Measurements from ENCODE around the gene GOLGA8H. TPM values are rescaled to one million over a fixed set of nuclear protein-coding genes. Genes with fewer than 3 reads are reported as not detected.
"Not testable (repeated sequence)": the region's sequence is repeated elsewhere in the genome, so short reads cannot be mapped to it uniquely, and the experiment has no call there.

The GOLGA8H gene
- not detected for polyA plus RNA-seq (2012; ENCODE audit: insufficient read depth, insufficient read length, low read depth)

DNA sequence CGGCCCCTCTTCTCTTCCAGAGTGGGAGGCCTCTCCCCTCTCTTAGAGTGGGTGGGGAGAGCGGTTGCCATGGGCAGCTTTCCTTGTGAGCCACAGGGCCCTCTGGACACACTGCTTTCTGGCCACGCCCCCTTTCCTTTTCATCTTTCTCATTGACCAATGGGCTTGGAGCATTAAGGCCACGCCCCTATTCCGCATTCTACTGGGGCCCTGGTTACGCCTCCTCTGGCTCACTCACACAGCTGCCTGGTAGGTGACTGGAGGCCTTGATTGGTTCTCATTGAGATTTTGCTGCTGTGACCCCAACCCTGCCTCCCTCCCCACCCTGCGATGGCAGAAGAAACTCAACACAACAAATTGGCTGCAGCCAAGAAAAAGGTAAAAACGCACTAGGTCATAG, at the start of gene GOLGA8H:
Gene GOLGA8H, plus strand, starts transcription at position 233 of the 400 bp plus-strand sequence. Its CDS starts 98 bp downstream, at position 331.
- H3K27me3 ChIP-seq; H3K4me3 ChIP-seq (ENCODE audit: low read depth, low read length); H3K4me1 ChIP-seq; H3K36me3 ChIP-seq; H3K9me3 ChIP-seq: not testable (repeated sequence)
- DNase-seq = peak; percentile 76

GRCh38 chr15:30566949-30567348, 36.9 kb upstream of the GOLGA8H start:
- not testable (repeated sequence) for H3K27me3 ChIP-seq; H3K9me3 ChIP-seq; H3K4me1 ChIP-seq; H3K4me3 ChIP-seq (ENCODE audit: low read depth, low read length); H3K36me3 ChIP-seq; DNase-seq

DNA sequence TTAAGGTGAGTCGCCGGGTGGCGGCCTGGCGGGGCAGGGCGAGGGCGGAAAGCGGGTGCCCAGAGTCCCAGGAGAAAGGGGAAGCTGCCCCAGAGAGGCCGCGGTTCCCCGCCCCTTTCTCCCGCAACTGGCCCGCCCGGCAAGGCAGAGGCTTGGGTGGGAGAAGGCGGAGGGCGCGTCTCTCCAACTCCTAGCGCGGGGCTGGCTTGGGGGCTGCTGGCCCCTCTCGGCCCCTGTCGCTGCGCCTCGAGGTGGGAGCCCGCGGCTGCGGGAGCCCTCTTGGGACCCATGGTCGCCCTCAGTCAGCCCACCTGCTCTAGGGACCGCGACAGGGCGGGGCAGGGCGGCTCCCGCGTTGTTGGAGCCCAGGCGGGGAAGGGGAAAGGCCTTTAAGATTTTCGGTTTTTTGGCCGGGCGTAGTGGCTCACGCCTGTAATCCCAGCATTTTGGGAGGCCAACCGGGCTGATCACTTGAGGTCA, 30.8 kb upstream of the GOLGA8H start:
- not testable (repeated sequence) for H3K27me3 ChIP-seq; H3K4me3 ChIP-seq (ENCODE audit: low read depth, low read length); H3K9me3 ChIP-seq; H3K4me1 ChIP-seq; H3K36me3 ChIP-seq; DNase-seq

- DNase-seq; H3K36me3 ChIP-seq; H3K27me3 ChIP-seq; H3K4me3 ChIP-seq (ENCODE audit: low read depth, low read length); H3K9me3 ChIP-seq; H3K4me1 ChIP-seq: not testable (repeated sequence)
Measured at GRCh38 chr15:30579394-30579970, 24.3 kb upstream of the GOLGA8H start.

DNA sequence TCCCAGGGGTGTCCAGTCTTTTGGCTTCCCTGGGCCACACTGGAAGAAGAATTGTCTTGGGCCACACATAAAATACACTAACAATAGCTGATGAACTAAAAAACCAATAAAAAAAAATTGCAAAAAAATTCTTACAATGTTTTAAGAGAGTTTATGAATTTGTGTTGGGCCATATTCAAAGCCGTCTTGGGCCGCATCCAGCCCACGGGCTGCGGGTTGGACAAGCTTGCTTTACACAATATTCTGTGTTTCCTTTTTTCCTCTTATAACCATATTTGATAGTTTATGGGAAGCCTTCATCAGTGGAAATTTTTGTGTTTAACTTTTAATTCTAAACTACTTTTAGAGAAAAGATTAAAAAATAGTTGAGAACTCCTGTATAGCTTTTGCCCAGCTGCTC, 23.1 kb upstream of the GOLGA8H start:
- not testable (repeated sequence) for H3K4me1 ChIP-seq; H3K27me3 ChIP-seq; H3K9me3 ChIP-seq; H3K36me3 ChIP-seq; DNase-seq; H3K4me3 ChIP-seq (ENCODE audit: low read depth, low read length)

DNA sequence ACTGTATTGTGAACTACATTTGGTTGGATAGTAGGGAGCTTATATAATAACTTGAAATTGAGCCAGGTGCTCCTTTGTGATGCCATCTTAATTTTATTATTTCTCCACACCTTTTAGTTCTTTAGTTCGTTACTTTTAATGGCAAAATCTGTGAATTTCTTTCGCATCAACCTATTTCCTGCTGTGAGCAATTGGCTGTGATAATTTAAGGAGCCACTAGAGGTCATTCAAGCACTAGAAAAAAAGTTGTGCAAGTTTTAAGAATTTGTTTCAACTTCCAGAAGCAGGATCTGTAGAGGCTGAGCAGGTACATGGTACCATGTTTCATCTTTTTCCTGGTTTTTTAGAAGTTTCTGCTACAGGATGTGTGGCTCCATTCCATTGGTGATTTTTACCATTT, 4.9 kb upstream of the GOLGA8H start:
- not testable (repeated sequence) for H3K36me3 ChIP-seq; H3K4me1 ChIP-seq; DNase-seq; H3K27me3 ChIP-seq; H3K9me3 ChIP-seq; H3K4me3 ChIP-seq (ENCODE audit: low read depth, low read length)

GRCh38 chr15:30612271-30612670, 8.4 kb downstream of the GOLGA8H start:
- H3K9me3 ChIP-seq; H3K27me3 ChIP-seq; H3K4me1 ChIP-seq; H3K36me3 ChIP-seq; DNase-seq; H3K4me3 ChIP-seq (ENCODE audit: low read depth, low read length): not testable (repeated sequence)

DNA sequence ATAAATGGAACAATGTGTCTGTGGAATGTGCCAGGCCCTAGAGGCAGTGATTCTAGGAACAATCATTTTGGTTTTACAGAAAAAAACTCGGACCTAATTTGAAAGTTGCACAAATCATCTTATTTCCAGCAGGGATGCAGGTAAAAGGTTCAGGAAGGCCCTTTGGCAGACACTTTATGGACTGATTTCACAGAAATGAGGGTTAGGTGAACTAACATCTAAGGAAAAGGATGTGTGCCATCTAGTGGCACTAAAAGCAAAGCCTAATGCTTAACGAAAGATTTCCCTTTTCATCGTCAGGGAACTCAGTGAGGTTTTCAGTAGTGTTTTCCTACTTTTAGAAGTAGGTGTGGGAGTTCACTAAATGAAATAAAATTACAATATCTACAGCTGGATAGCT, 17.5 kb downstream of the GOLGA8H start:
- TF ChIP-seq, protein P1, sequence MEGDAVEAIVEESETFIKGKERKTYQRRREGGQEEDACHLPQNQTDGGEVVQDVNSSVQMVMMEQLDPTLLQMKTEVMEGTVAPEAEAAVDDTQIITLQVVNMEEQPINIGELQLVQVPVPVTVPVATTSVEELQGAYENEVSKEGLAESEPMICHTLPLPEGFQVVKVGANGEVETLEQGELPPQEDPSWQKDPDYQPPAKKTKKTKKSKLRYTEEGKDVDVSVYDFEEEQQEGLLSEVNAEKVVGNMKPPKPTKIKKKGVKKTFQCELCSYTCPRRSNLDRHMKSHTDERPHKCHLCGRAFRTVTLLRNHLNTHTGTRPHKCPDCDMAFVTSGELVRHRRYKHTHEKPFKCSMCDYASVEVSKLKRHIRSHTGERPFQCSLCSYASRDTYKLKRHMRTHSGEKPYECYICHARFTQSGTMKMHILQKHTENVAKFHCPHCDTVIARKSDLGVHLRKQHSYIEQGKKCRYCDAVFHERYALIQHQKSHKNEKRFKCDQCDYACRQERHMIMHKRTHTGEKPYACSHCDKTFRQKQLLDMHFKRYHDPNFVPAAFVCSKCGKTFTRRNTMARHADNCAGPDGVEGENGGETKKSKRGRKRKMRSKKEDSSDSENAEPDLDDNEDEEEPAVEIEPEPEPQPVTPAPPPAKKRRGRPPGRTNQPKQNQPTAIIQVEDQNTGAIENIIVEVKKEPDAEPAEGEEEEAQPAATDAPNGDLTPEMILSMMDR (IDR thresholded peaks at IDR 0.05; ENCODE audit: low read depth, low read length) = peak; percentile 15; the same call in 1 of the 2 replicates
- not testable (repeated sequence) for H3K27me3 ChIP-seq; H3K36me3 ChIP-seq; H3K4me3 ChIP-seq (ENCODE audit: low read depth, low read length); H3K4me1 ChIP-seq; H3K9me3 ChIP-seq; DNase-seq

DNA sequence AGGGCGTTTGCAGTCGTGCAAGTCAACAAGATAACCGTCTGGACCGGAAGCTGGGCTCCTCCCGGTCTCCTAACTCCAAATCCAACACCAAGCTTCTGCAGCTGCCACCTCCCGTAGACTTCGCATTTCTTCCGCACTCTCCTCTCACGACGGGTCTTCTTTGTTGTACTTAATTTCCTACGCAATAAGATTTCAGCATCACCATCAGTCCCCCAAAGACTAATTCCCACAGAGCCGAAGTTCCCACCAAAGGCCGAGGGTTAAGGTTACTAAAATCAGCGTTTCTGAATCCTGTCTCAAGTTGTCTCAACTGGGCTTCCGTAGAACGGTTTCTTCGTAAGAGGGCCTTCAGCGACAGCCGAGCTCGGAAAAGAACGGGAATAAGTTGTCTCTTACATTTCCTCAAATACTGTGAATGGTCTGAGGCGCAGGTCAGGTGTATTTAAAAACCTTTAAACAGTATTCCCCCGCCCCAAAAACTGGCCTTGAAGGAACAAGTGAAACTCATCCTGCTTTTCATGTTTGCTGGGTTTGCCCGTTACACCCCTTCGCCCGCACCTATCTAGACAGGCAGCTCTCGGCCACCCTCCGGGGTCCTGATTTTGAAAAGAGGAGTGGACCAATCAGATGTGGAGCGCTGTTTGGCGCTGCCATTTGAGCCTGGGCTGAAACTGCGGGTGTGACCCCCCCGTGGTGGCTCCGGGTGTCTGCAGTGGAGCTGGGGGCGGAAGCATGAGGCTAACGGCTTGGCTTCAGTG, 21.8 kb downstream of the GOLGA8H start, which contains the start of gene ARHGAP11B:
Gene ARHGAP11B, plus strand, starts transcription at position 693 of the 758 bp plus-strand sequence.
- H3K9me3 ChIP-seq, H3K36me3 ChIP-seq, H3K4me1 ChIP-seq, H3K27me3 ChIP-seq: not testable (repeated sequence)
- DNase-seq = peak; percentile 97
- peak within 1 kb of the TSS; percentile 85 for H3K4me3 ChIP-seq (ENCODE audit: low read depth, low read length)

DNA sequence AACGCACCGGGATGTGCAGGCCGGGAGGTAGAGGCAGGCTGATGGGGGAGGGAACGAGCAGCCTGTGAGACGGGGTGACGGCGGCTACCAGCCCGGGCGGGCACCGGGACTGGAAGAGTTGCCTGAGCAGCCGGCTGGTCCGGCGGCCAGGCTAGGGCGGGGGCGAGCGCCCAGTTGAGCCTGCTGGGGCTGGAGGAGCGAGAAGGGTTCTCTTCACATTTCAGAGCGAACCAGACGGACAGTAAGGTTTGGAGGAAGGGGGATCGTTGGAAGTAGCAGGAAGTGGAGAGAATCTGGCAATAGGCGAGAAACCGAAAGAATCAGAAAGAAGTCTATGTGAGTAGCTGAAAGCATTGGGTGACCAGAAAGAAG, 22.4 kb downstream of the GOLGA8H start:
- H3K27me3 ChIP-seq, H3K4me1 ChIP-seq, H3K36me3 ChIP-seq, H3K9me3 ChIP-seq, DNase-seq: not testable (repeated sequence)
- peak overlapping the region; percentile 85 for H3K4me3 ChIP-seq (ENCODE audit: low read depth, low read length)

GRCh38 chr15:30626632-30627031, 22.8 kb downstream of the GOLGA8H start:
- H3K4me3 ChIP-seq (ENCODE audit: low read depth, low read length) = peak overlapping the region; percentile 85
- H3K36me3 ChIP-seq, H3K9me3 ChIP-seq, H3K27me3 ChIP-seq, DNase-seq, H3K4me1 ChIP-seq: not testable (repeated sequence)
